Measurements from ENCODE around the gene AKT2. TPM values are rescaled to one million over a fixed set of nuclear protein-coding genes. Genes with fewer than 3 reads are reported as not detected.

AKT2 gene
- total RNA-seq, 2 donors from 2014 or later = 190 to 208 TPM

DNA sequence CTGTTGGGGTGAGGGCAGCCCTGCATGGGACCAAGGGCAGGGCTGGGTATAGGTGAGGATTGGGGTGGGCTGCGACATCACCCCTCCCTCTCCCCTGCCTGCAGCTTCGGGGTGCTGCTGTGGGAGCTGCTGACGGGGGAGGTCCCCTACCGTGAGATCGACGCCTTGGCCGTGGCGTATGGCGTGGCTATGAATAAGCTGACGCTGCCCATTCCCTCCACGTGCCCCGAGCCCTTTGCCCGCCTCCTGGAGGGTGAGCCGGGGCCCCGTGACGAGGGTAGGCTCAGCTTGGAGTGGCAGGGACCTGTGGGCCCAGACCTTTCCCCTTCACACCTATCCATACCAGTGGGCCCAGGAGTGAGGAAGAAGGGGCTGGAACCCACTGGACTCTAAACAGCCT lies 80.8 kb downstream of the AKT2 start:
- Histone ChIP-seq H3K36me3 (ENCODE audit: control insufficient read depth, insufficient read depth, low read length) (peaks cover 5% of the 10 kb centered on the region), H3K4me1 (ENCODE audit: control insufficient read depth, insufficient read depth, low read length) (no peaks in the 10 kb centered on the region), H3K9me3 (ENCODE audit: control insufficient read depth, low read length) (no peaks in the 10 kb centered on the region), H3K27me3 (ENCODE audit: control insufficient read depth, insufficient read depth, low read length, poor library complexity, severe bottlenecking) (no peaks in the 10 kb centered on the region), H3K4me3 (ENCODE audit: low read length) (no peak overlapping the region), H3K9ac (ENCODE audit: extremely low read depth, low read length, poor library complexity, severe bottlenecking) (no peak overlapping the region), H3K27ac (ENCODE audit: low read depth, low read length) (no peak overlapping the region)
- WGBS, 2 experiments (ENCODE audit: insufficient coverage in 1 of 2, insufficient read length in 1 of 2) = 84 to 97% methylated on average over 5 to 16 of the region's 16 CpGs
- Mint-ChIP-seq H3K4me1 (no peaks in the 10 kb centered on the region), H3K4me3 (no peak overlapping the region), H3K36me3 (ENCODE audit: low read depth) (peaks cover 40% of the 10 kb centered on the region), H3K27ac (no peak overlapping the region), H3K27me3 (ENCODE audit: insufficient read depth) (no peaks in the 10 kb centered on the region), H3K9me3 (no peaks in the 10 kb centered on the region)
- TF ChIP-seq, protein P1, sequence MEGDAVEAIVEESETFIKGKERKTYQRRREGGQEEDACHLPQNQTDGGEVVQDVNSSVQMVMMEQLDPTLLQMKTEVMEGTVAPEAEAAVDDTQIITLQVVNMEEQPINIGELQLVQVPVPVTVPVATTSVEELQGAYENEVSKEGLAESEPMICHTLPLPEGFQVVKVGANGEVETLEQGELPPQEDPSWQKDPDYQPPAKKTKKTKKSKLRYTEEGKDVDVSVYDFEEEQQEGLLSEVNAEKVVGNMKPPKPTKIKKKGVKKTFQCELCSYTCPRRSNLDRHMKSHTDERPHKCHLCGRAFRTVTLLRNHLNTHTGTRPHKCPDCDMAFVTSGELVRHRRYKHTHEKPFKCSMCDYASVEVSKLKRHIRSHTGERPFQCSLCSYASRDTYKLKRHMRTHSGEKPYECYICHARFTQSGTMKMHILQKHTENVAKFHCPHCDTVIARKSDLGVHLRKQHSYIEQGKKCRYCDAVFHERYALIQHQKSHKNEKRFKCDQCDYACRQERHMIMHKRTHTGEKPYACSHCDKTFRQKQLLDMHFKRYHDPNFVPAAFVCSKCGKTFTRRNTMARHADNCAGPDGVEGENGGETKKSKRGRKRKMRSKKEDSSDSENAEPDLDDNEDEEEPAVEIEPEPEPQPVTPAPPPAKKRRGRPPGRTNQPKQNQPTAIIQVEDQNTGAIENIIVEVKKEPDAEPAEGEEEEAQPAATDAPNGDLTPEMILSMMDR (conservative IDR thresholded peaks at IDR 0.05) = no peak
- no peak for DNase-seq

DNA sequence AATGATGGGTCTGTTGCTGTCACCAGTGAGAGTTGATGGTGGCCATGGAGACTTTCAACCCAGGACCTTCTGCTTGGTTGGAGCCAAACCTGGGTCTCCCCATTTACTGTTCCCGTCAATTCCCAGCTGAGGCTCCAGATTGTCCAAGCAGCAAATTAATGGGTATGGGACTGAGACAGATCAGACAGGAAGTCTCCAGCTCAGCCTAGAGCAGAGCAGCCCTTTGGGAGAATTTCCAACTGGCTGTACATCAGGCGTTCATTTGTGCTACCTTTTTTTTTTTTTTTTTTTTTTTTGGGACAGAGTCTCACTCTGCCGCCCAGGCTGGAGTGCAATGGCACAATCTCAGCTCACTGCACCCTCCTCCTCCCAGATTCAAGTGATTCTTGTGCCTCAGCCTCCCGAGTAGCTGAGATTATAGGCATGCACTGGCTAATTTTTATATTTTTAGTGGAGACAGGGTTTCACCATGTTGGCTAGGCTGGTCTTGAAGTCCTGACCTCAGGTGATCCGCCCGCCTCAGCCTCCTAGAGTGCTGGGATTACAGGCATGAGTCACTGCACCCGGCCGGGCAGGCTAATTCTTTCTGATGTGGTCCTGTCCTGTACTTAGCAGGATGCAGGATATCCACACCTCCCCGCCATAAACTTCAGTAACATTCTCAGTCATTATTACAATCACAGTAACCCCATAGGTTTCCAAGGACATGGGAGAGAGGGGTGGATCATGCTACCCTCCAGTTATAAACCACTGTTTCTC lies 84.6 kb downstream of the AKT2 start:
- H3K4me1 ChIP-seq (ENCODE audit: control insufficient read depth, insufficient read depth, low read length) = no peaks in the 10 kb centered on the region
- TF ChIP-seq, protein P1 (conservative IDR thresholded peaks at IDR 0.05) = no peak
- H3K36me3 ChIP-seq (ENCODE audit: control insufficient read depth, insufficient read depth, low read length) = no peaks in the 10 kb centered on the region
- Mint-ChIP-seq H3K36me3 (ENCODE audit: low read depth) (peaks cover 34% of the 10 kb centered on the region), H3K27ac (no peak overlapping the region), H3K4me3 (no peak overlapping the region), H3K4me1 (no peaks in the 10 kb centered on the region), H3K9me3 (no peaks in the 10 kb centered on the region), H3K27me3 (ENCODE audit: insufficient read depth) (no peaks in the 10 kb centered on the region)
- DNase-seq = no peak
- no peak overlapping the region for H3K27ac ChIP-seq (ENCODE audit: low read depth, low read length)
- no peak overlapping the region for H3K9ac ChIP-seq (ENCODE audit: extremely low read depth, low read length, poor library complexity, severe bottlenecking)
- no peaks in the 10 kb centered on the region for H3K9me3 ChIP-seq (ENCODE audit: control insufficient read depth, low read length)
- no peak overlapping the region for H3K4me3 ChIP-seq (ENCODE audit: low read length)
- WGBS, 2 experiments (ENCODE audit: insufficient coverage in 1 of 2, insufficient read length in 1 of 2) = 86 to 89% methylated on average over 5 to 9 of the region's 9 CpGs
- H3K27me3 ChIP-seq (ENCODE audit: control insufficient read depth, insufficient read depth, low read length, poor library complexity, severe bottlenecking) = no peaks in the 10 kb centered on the region

GRCh38 chr19:40198272-40198990 lies 86.7 kb downstream of the AKT2 start:
- H3K9me3 Mint-ChIP-seq = no peaks in the 10 kb centered on the region
- H3K4me3 Mint-ChIP-seq = no peak overlapping the region
- H3K4me1 ChIP-seq (ENCODE audit: control insufficient read depth, insufficient read depth, low read length) = no peaks in the 10 kb centered on the region
- H3K4me3 ChIP-seq (ENCODE audit: low read length) = no peak overlapping the region
- no peaks in the 10 kb centered on the region for H3K27me3 Mint-ChIP-seq (ENCODE audit: insufficient read depth)
- TF ChIP-seq, protein P1 (conservative IDR thresholded peaks at IDR 0.05) = no peak
- H3K36me3 Mint-ChIP-seq (ENCODE audit: low read depth) = peaks cover 25% of the 10 kb centered on the region
- H3K9ac ChIP-seq (ENCODE audit: extremely low read depth, low read length, poor library complexity, severe bottlenecking) = no peak overlapping the region
- no peaks in the 10 kb centered on the region for H3K27me3 ChIP-seq (ENCODE audit: control insufficient read depth, insufficient read depth, low read length, poor library complexity, severe bottlenecking)
- no peak overlapping the region for H3K27ac ChIP-seq (ENCODE audit: low read depth, low read length)
- H3K4me1 Mint-ChIP-seq = no peaks in the 10 kb centered on the region
- no peak for DNase-seq
- no peaks in the 10 kb centered on the region for H3K9me3 ChIP-seq (ENCODE audit: control insufficient read depth, low read length)
- WGBS, 2 experiments (ENCODE audit: insufficient coverage in 1 of 2, insufficient read length in 1 of 2) = 95 to 96% methylated on average over 14 to 29 of the region's 29 CpGs
- H3K27ac Mint-ChIP-seq = no peak overlapping the region
- no peaks in the 10 kb centered on the region for H3K36me3 ChIP-seq (ENCODE audit: control insufficient read depth, insufficient read depth, low read length)
